Thyroid gland (tissue), 4 donors: ENCODE data around the gene SLC4A7.

Source experiments
- POLR2A ChIP-seq, 2 donors: fragments of 450-650 bp; IDR thresholded peaks; one replicate each; pipeline ENCODE4 v1.6.1; 2017; ENCODE audit warnings: antibody characterized with exemption in 2 of 2, mild to moderate bottlenecking in 2 of 2, moderate library complexity in 1 of 2
- TF ChIP-seq, protein P1 (sequence below), 6 experiments: fragments of 200-600 bp in 3 of 6; fragments of 450-650 bp in 3 of 6; sonication (generic) in 3 of 6; IDR thresholded peaks; one replicate each; pipeline ENCODE4 v1.5.1; 2016 to 2019; ENCODE audit warnings: antibody characterized with exemption in 6 of 6, mild to moderate bottlenecking in 2 of 6, inconsistent platforms in 1 of 6, moderate library complexity in 1 of 6

DNA sequence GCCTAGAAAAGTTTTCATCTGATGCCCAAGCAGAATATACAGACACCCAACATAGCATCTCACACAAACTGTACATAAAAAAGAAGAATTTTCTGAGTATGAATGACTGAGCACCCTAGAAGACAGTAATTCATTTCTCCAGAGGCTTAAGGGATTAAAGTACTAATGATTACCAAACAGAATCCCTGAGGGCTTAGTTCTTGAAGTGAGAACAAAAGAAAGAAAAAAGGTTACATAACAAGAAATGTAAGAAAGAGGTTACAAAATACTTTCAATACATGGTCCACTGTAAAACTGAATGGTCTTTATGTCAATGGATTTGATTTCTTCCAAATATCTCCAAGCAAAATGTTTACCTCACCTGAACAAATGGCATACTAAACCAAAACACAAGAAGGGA, 105.9 kb downstream of the SLC4A7 start:
- TF ChIP-seq, protein P1, sequence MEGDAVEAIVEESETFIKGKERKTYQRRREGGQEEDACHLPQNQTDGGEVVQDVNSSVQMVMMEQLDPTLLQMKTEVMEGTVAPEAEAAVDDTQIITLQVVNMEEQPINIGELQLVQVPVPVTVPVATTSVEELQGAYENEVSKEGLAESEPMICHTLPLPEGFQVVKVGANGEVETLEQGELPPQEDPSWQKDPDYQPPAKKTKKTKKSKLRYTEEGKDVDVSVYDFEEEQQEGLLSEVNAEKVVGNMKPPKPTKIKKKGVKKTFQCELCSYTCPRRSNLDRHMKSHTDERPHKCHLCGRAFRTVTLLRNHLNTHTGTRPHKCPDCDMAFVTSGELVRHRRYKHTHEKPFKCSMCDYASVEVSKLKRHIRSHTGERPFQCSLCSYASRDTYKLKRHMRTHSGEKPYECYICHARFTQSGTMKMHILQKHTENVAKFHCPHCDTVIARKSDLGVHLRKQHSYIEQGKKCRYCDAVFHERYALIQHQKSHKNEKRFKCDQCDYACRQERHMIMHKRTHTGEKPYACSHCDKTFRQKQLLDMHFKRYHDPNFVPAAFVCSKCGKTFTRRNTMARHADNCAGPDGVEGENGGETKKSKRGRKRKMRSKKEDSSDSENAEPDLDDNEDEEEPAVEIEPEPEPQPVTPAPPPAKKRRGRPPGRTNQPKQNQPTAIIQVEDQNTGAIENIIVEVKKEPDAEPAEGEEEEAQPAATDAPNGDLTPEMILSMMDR (IDR thresholded peaks at IDR 0.05), result no peak
- no peak for TF ChIP-seq POLR2A (IDR thresholded peaks at IDR 0.05)
